ENCODE data around the gene NRG2. TPM values are rescaled to one million over a fixed set of nuclear protein-coding genes. Genes with fewer than 3 reads are reported as not detected.

NRG2 gene
- total and polyA plus RNA-seq, 7 donors, result 0.42 to 19.6 (median 3.5) TPM

DNA sequence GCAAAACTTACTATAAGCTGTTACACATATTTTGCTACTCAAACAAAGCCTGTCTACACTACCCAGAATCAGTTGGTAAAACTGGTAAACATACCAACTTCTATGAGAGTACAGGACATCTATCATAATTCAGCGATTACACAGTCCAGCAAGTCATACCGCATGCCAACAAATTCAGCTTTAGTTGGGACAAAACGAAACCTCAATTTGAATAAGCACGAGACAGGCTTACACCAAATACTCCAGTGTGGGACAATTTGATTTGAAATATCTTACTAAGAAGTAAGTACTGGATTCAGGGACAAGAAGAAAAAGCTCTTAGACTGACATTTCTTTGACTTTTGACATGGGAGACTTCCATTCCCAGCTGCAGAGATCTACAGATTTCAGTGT is 2.0 kb downstream of the NRG2 start:
- Histone ChIP-seq H3K4me3 (peak overlapping the region; percentile 80), H3K27ac (peak overlapping the region; percentile 89), H3K9me3 (no peaks in the 10 kb centered on the region), H3K36me3 (ENCODE audit: insufficient read depth in 1 of 2, low read depth in 1 of 2) (no peaks in the 10 kb centered on the region), H3K4me1 (peaks cover 35% of the 10 kb centered on the region), H3K27me3 (ENCODE audit: insufficient read depth in 3 of 3, low read length in 2 of 3) (peaks cover 0 to 3% (median 0%) of the 10 kb centered on the region in 3 donors)
- ATAC-seq (peak in 1 of 4 donors; percentile 7), DNase-seq (no peak)
- intact Hi-C loops (cut with DNase I), result loop anchor here in 1 of 2 donors (5.0 kb wide), 1 partner anchor 54 kb away; no protein-coding TSS in a partner anchor
- 22 to 68% (median 24%) methylated on average over 4 of the region's 4 CpGs for WGBS, 3 donors
- TF ChIP-seq, protein P1, sequence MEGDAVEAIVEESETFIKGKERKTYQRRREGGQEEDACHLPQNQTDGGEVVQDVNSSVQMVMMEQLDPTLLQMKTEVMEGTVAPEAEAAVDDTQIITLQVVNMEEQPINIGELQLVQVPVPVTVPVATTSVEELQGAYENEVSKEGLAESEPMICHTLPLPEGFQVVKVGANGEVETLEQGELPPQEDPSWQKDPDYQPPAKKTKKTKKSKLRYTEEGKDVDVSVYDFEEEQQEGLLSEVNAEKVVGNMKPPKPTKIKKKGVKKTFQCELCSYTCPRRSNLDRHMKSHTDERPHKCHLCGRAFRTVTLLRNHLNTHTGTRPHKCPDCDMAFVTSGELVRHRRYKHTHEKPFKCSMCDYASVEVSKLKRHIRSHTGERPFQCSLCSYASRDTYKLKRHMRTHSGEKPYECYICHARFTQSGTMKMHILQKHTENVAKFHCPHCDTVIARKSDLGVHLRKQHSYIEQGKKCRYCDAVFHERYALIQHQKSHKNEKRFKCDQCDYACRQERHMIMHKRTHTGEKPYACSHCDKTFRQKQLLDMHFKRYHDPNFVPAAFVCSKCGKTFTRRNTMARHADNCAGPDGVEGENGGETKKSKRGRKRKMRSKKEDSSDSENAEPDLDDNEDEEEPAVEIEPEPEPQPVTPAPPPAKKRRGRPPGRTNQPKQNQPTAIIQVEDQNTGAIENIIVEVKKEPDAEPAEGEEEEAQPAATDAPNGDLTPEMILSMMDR (IDR thresholded peaks at IDR 0.05), result no peak

DNA sequence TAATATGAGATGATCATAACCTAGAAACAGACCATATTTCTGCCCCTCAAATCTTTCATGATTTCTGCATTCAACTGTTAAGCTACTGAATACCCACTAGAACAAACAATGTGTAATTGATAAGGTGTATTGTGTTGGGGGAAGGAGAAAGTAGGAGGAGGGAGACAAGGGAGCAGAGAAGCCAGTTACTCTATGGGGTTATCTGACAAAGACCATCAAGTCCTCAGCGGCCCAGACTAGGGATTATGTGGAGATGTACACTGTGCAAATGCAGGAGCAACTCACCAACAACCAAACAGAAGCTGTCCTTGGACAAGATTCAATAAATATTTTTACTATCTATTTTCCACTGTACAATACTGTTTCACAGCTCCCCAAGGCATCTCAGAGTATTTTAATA is 2.7 kb downstream of the NRG2 start:
- peaks cover 42% of the 10 kb centered on the region for H3K4me1 ChIP-seq

DNA sequence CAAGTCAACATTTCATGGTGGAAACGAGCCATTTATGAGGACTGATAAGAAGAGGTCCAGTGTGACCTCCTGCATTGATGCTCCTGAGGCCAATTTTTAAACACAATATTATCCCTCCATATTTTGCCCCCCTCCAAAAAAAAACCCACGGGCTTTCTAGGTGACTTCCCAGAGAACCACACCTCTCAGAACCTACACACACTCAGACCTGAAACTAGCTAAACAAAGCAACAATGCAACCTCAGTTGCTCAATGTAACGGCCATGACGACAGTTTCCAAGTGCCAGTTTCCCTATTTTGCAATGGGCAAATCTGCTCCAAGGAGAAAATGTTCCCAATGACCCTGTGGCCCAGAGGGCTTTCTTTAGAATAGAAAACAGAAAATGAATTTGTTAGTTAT is 3.5 kb downstream of the NRG2 start:
- intact Hi-C loops (cut with DNase I), result loop anchor here in 1 of 2 donors (2.0 to 5.0 kb wide), 2 partner anchors 21 to 37 kb away; no protein-coding TSS in a partner anchor
- WGBS, 3 donors, result 29 to 62% (median 38%) methylated on average over 4 of the region's 4 CpGs
- Histone ChIP-seq H3K27me3 (ENCODE audit: insufficient read depth in 3 of 3, low read length in 2 of 3) (no peaks in the 10 kb centered on the region), H3K9me3 (no peaks in the 10 kb centered on the region), H3K36me3 (ENCODE audit: insufficient read depth in 1 of 2, low read depth in 1 of 2) (no peaks in the 10 kb centered on the region), H3K27ac (peak overlapping the region; percentile 89), H3K4me3 (peak overlapping the region; percentile 80), H3K4me1 (peaks cover 44% of the 10 kb centered on the region)
- DNase-seq (peak in 1 of 2 donors; percentile 21), ATAC-seq (peak in 2 of 4 donors; percentile 39 to 46)
- TF ChIP-seq, protein P1 (IDR thresholded peaks at IDR 0.05), result no peak

More for the DNA sequence above, 2.7 kb downstream of the NRG2 start:
- no peak for DNase-seq
- H3K36me3 ChIP-seq (ENCODE audit: insufficient read depth in 1 of 2, low read depth in 1 of 2), result no peaks in the 10 kb centered on the region
- TF ChIP-seq, protein P1 (IDR thresholded peaks at IDR 0.05), result no peak
- ATAC-seq, result no peak
- H3K27me3 ChIP-seq (ENCODE audit: insufficient read depth in 3 of 3, low read length in 2 of 3), result peaks cover 0 to 3% (median 0%) of the 10 kb centered on the region in 3 donors
- intact Hi-C loops (cut with DNase I), result loop anchor here in 1 of 2 donors (5.0 kb wide), 1 partner anchor 53 kb away; no protein-coding TSS in a partner anchor
- H3K27ac ChIP-seq, result peak overlapping the region; percentile 89
- WGBS, 3 donors, result 33 to 89% (median 67%) methylated on average over 1 of the region's 1 CpG
- no peaks in the 10 kb centered on the region for H3K9me3 ChIP-seq
- H3K4me3 ChIP-seq, result peak overlapping the region; percentile 80

DNA sequence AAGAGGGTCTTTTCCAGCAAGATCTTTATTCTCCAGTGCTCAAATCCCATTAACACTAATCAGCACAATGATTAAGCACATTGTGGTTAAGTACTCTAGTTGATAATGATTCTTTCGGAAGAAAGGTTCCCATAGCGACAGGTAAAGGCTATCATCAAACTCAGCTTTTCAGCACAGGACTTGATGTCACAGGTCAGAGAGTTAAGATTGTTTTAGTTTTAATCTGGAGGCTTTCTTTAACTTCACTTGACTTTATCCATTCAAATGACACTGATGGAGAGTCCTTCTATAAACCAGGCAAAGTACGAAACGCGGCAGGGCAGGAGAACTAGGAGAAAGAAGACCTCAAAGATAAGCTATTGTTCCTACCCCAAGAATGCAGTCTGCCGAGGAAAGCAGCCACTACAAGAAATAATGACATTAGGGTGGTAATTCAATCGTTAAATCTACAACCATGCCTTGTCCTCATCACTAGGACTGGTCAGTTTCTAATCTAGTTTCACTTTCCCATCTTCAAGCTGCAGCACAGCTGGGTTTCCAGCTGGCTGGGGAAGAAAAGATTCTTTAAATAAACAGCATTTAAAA is 4.6 kb downstream of the NRG2 start:
- TF ChIP-seq, protein P1 (IDR thresholded peaks at IDR 0.05), result no peak
- no peaks in the 10 kb centered on the region for H3K27me3 ChIP-seq (ENCODE audit: insufficient read depth in 3 of 3, low read length in 2 of 3)
- DNase-seq, result no peak
- H3K36me3 ChIP-seq (ENCODE audit: insufficient read depth in 1 of 2, low read depth in 1 of 2), result no peaks in the 10 kb centered on the region
- peaks cover 41% of the 10 kb centered on the region for H3K4me1 ChIP-seq
- peak in 1 of 4 donors; percentile 18 for ATAC-seq
- 8 to 27% (median 9%) methylated on average over 7 of the region's 7 CpGs for WGBS, 3 donors
- H3K4me3 ChIP-seq, result peak overlapping the region; percentile 80
- peak overlapping the region; percentile 89 for H3K27ac ChIP-seq
- intact Hi-C loops (cut with DNase I), result loop anchor here in 1 of 2 donors (2.0 to 5.0 kb wide), 2 partner anchors 20 to 36 kb away; no protein-coding TSS in a partner anchor
- H3K9me3 ChIP-seq, result no peaks in the 10 kb centered on the region

All from psoas muscle (tissue), 8 donors.